GM10248 (cell line): ENCODE measurements around the gene CLEC16A.
A peak's percentile ranks its signal among the peaks of the same experiment; 100 is the strongest.

Experiments used
- CTCF ChIA-PET: fragments of 300-600 bp; sonication (Branson Sonifier 250); formaldehyde crosslinking; extraction: SDS; loops from one replicate; lab custom pipeline; 2021; ENCODE audit warnings: antibody characterized with exemption; lab: Yijun Ruan, JAX
- POLR2A ChIA-PET: fragments of 350-650 bp; sonication (Branson Sonifier 250); formaldehyde crosslinking; extraction: SDS; loops from one replicate; lab custom pipeline; 2020; ENCODE audit warnings: antibody characterized with exemption; lab: Yijun Ruan, JAX
- DNase-seq: peaks from one replicate; pipeline ENCODE4 v3.0.0; 2012; ENCODE audit errors: extremely low spot score
- TF ChIP-seq, protein P1 (sequence below): IDR thresholded peaks from 2 replicates; pipeline ENCODE4 v1.5.1; 2012; ENCODE audit warnings: mild to moderate bottlenecking, low read depth; ENCODE audit errors: extremely low read depth, missing control alignments, control extremely low read depth

The CLEC16A gene, protein sequence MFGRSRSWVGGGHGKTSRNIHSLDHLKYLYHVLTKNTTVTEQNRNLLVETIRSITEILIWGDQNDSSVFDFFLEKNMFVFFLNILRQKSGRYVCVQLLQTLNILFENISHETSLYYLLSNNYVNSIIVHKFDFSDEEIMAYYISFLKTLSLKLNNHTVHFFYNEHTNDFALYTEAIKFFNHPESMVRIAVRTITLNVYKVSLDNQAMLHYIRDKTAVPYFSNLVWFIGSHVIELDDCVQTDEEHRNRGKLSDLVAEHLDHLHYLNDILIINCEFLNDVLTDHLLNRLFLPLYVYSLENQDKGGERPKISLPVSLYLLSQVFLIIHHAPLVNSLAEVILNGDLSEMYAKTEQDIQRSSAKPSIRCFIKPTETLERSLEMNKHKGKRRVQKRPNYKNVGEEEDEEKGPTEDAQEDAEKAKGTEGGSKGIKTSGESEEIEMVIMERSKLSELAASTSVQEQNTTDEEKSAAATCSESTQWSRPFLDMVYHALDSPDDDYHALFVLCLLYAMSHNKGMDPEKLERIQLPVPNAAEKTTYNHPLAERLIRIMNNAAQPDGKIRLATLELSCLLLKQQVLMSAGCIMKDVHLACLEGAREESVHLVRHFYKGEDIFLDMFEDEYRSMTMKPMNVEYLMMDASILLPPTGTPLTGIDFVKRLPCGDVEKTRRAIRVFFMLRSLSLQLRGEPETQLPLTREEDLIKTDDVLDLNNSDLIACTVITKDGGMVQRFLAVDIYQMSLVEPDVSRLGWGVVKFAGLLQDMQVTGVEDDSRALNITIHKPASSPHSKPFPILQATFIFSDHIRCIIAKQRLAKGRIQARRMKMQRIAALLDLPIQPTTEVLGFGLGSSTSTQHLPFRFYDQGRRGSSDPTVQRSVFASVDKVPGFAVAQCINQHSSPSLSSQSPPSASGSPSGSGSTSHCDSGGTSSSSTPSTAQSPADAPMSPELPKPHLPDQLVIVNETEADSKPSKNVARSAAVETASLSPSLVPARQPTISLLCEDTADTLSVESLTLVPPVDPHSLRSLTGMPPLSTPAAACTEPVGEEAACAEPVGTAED

DNA sequence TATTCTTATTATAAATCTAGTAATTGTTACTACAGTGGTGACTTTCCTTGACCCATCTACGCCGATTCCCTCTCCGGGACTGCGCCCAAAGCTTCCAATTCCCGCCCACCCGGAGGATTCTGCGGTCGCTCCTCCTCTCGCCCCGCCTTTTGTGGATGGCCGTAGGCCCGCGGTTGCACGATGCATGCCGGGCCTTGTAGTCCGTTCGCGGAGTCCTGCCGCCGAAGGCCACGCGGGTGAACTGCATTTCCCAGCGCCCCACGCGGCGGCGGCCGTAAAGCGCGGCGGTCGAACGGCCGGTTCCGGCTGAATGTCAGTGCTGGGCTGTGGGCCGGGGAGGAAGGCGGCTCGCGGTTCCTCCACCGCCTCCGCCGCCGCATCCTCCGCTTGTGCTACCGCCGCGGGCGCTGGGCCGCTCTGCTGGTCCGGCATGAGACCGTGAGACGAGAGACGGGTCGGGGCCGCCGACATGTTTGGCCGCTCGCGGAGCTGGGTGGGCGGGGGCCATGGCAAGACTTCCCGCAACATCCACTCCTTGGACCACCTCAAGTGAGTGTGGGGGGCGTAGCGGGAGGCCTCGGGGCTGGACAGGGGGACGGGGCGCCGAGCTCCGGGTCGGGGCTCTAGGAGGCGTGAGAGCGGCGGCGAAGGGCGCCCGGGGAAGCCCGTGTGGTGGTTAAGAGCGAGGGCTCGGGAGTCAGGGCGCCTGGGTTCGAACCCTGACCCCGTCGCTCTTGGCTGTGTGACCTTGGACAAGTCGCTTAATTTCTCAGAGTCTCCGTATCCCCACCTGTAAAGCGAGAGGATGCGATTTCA is at the start of gene CLEC16A:
CLEC16A (plus strand) TSS at position 316 of the 816 bp plus-strand sequence; CDS start at position 470, 154 bp downstream.
- DNase-seq = peak; percentile 92
- TF ChIP-seq, protein P1, sequence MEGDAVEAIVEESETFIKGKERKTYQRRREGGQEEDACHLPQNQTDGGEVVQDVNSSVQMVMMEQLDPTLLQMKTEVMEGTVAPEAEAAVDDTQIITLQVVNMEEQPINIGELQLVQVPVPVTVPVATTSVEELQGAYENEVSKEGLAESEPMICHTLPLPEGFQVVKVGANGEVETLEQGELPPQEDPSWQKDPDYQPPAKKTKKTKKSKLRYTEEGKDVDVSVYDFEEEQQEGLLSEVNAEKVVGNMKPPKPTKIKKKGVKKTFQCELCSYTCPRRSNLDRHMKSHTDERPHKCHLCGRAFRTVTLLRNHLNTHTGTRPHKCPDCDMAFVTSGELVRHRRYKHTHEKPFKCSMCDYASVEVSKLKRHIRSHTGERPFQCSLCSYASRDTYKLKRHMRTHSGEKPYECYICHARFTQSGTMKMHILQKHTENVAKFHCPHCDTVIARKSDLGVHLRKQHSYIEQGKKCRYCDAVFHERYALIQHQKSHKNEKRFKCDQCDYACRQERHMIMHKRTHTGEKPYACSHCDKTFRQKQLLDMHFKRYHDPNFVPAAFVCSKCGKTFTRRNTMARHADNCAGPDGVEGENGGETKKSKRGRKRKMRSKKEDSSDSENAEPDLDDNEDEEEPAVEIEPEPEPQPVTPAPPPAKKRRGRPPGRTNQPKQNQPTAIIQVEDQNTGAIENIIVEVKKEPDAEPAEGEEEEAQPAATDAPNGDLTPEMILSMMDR = no peak
- CTCF ChIA-PET = interaction anchor here (1.0 to 17.8 kb wide), 4 partner anchors 8 to 26 kb away, joined by 3 to 305 read pairs (median 8); no protein-coding TSS in a partner anchor
- POLR2A ChIA-PET = interaction anchor here (0.7 to 1.6 kb wide), 3 partner anchors 107 to 311 kb away, joined by 3 to 6 read pairs (median 4); partner anchors contain the start of gene SOCS1

DNA sequence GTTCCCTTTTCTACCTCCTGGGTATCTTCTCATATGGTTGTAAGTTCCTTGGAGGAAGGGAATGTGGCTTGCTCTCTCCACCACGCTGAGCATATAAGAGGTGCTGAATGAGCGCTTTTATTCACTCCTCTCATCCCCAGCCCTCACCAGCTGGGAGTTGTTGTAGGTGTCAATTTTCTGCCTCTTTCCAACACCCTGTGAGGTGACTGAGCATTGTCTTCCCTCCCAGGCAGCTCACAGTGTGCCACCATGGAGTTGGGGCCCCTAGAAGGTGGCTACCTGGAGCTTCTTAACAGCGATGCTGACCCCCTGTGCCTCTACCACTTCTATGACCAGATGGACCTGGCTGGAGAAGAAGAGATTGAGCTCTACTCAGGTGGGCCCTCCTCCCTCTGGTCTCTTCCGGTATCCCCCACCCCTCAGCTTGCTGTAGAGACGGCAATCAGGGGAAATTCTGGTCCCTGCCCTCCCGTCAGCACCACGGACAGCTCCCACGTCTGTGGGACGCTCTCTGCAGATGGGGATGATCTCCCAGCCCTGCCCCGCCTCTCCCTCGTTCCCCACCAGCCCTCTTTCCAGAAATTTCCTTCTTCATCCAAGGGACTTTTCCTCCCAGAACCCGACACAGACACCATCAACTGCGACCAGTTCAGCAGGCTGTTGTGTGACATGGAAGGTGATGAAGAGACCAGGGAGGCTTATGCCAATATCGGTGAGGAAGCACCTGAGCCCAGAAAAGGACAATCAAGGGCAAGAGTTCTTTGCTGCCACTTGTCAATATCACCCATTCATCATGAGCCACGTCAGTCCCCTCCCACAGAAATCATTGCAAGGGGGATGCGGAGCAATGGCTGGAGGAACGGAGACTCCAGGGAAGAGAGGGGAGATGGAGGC is 49.1 kb upstream of the CLEC16A start:
- TF ChIP-seq, protein P1 = no peak
- no peak for DNase-seq
- CTCF ChIA-PET = interaction anchor here (0.7 to 1.4 kb wide), 6 partner anchors 8 to 638 kb away, joined by 3 to 6 read pairs (median 3); no protein-coding TSS in a partner anchor
- POLR2A ChIA-PET = interaction anchor here (1.0 kb wide), 2 partner anchors 17 to 27 kb away, joined by 3 to 4 read pairs; no protein-coding TSS in a partner anchor

DNA sequence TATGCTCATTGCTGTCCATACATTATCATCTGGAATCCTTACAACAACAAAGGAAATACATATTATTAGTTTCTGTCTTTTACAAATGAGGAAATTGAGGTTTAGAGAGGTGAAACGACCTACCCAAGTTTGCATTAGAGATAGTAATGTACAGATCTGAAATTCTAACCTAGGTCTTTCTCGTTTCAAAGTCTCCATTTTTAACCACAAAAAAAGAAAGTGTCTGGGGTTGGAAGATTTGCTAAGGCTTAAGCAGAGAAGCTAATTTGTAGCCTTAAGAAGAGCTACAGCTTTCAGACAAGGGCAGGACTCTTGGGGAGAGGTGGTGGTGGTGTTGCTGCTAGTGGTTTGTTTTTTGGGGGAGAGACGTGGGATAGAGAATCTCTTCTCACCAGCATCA is 48.2 kb upstream of the CLEC16A start:
- POLR2A ChIA-PET = interaction anchor here (1.4 kb wide), 1 partner anchor 15 kb away, joined by 3 read pairs; no protein-coding TSS in a partner anchor
- TF ChIP-seq, protein P1 = no peak
- no peak for DNase-seq
- CTCF ChIA-PET = interaction anchor here (1.2 to 1.3 kb wide), 2 partner anchors 9 to 13 kb away, joined by 3 read pairs; no protein-coding TSS in a partner anchor

DNA sequence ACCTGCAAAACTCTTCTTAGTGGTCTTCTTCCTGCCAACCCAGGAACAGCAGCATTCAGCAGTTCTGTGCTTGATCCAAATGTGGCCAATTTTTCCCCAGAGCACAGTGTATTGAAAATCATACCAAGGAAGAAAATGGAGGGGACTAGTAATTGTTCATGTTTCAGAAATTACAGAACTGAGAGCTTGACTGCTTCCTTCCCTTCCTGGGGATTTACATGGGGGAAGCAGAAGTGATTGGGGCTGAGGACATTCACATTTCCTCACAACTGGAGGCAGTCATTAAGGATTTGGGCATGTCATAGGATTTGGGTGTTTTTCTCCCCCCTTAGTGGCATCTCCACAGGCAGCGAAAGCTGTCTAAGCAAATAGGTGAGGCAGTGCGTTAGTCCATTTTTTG is 47.6 kb upstream of the CLEC16A start:
- TF ChIP-seq, protein P1 = no peak
- ChIA-PET POLR2A (interaction anchor here (1.4 kb wide), 1 partner anchor 14 kb away, joined by 3 read pairs; no protein-coding TSS in a partner anchor), CTCF (interaction anchor here (1.3 kb wide), 1 partner anchor 13 kb away, joined by 3 read pairs; no protein-coding TSS in a partner anchor)
- no peak for DNase-seq

DNA sequence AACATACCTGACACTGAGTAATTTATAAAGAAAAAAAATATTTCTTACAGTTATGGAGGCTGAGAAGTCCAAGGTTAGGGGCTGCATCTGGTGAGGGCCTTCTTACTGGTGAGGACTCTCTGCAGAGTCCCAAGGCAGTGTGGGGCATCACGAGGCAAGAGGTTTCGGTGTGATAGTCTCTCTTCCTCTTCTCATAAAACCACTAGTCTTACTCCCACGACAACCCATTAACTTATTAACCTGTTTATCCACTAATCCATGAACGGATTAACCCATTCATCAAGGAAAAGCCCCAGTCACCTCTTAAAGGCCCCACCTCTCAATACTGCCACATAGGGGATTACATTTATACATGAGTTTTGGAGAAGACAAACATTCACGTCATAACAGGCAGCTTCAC is 47.2 kb upstream of the CLEC16A start:
- DNase-seq = no peak
- TF ChIP-seq, protein P1 = no peak
- ChIA-PET POLR2A (interaction anchor here (0.6 to 1.4 kb wide), 2 partner anchors 10 to 14 kb away, joined by 3 read pairs; no protein-coding TSS in a partner anchor), CTCF (interaction anchor here (1.3 to 1.7 kb wide), 3 partner anchors 14 to 22 kb away, joined by 3 to 6 read pairs (median 4); no protein-coding TSS in a partner anchor)
